ENCODE data around the gene MAP3K6.

The MAP3K6 gene, protein sequence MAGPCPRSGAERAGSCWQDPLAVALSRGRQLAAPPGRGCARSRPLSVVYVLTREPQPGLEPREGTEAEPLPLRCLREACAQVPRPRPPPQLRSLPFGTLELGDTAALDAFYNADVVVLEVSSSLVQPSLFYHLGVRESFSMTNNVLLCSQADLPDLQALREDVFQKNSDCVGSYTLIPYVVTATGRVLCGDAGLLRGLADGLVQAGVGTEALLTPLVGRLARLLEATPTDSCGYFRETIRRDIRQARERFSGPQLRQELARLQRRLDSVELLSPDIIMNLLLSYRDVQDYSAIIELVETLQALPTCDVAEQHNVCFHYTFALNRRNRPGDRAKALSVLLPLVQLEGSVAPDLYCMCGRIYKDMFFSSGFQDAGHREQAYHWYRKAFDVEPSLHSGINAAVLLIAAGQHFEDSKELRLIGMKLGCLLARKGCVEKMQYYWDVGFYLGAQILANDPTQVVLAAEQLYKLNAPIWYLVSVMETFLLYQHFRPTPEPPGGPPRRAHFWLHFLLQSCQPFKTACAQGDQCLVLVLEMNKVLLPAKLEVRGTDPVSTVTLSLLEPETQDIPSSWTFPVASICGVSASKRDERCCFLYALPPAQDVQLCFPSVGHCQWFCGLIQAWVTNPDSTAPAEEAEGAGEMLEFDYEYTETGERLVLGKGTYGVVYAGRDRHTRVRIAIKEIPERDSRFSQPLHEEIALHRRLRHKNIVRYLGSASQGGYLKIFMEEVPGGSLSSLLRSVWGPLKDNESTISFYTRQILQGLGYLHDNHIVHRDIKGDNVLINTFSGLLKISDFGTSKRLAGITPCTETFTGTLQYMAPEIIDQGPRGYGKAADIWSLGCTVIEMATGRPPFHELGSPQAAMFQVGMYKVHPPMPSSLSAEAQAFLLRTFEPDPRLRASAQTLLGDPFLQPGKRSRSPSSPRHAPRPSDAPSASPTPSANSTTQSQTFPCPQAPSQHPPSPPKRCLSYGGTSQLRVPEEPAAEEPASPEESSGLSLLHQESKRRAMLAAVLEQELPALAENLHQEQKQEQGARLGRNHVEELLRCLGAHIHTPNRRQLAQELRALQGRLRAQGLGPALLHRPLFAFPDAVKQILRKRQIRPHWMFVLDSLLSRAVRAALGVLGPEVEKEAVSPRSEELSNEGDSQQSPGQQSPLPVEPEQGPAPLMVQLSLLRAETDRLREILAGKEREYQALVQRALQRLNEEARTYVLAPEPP (N-terminal part only)

DNA sequence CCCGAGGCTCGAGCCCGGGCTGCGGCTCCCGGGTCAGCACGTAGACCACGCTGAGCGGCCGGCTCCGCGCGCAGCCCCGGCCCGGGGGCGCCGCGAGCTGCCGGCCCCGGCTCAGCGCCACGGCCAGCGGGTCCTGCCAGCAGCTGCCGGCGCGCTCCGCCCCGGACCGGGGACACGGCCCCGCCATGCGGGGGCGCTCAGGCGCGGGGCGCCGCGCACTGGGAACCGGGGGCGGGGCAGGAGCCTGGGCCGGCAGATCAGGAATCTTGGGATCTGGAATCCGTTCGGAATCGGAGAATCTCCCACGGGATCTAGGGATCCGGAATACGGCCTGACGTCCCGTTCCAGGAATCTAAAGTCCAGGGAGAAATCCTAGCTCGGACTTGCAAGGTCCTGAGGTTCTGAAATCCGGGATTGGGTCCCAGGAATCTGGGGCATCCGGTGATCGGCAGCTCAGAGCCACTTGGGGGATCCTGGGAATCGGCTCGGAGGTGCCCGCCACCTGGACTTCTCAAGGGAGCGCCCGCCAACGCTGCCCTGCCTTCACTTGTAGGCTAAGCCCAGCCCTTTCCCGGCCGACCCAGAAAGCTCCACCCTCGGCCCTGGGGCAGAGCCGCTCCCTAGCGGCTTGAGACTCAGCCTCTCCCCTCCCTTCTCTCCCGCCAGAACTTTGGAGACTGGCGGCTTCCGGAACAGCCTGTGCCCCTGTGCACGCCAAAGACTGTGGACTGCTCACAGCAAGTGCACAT, at the start of gene MAP3K6:
Gene MAP3K6, minus strand, starts transcription at position 551 of the 749 bp plus-strand sequence. Its CDS starts 364 bp downstream, at position 187.
- peak within 1 kb of the TSS; percentile 68 for H3K4me3 ChIP-seq (ENCODE audit: low read depth, low read length)
- peak; percentile 86 for DNase-seq
- peak within 1 kb of the TSS; percentile 88 for H3K27ac ChIP-seq
- 0 out of 2 replicates have a peak, but pooled peaks cover 3% of the 10 kb centered on the region for H3K36me3 ChIP-seq
- H3K9me3 ChIP-seq (ENCODE audit: severe bottlenecking), result no peaks in the 10 kb centered on the region
- H3K27me3 ChIP-seq (ENCODE audit: insufficient read depth, low read depth, severe bottlenecking), result no peaks in the 10 kb centered on the region
- TF ChIP-seq, protein P1, sequence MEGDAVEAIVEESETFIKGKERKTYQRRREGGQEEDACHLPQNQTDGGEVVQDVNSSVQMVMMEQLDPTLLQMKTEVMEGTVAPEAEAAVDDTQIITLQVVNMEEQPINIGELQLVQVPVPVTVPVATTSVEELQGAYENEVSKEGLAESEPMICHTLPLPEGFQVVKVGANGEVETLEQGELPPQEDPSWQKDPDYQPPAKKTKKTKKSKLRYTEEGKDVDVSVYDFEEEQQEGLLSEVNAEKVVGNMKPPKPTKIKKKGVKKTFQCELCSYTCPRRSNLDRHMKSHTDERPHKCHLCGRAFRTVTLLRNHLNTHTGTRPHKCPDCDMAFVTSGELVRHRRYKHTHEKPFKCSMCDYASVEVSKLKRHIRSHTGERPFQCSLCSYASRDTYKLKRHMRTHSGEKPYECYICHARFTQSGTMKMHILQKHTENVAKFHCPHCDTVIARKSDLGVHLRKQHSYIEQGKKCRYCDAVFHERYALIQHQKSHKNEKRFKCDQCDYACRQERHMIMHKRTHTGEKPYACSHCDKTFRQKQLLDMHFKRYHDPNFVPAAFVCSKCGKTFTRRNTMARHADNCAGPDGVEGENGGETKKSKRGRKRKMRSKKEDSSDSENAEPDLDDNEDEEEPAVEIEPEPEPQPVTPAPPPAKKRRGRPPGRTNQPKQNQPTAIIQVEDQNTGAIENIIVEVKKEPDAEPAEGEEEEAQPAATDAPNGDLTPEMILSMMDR (IDR thresholded peaks at IDR 0.05; ENCODE audit: low read depth, low read length), result peak; percentile 40

DNA sequence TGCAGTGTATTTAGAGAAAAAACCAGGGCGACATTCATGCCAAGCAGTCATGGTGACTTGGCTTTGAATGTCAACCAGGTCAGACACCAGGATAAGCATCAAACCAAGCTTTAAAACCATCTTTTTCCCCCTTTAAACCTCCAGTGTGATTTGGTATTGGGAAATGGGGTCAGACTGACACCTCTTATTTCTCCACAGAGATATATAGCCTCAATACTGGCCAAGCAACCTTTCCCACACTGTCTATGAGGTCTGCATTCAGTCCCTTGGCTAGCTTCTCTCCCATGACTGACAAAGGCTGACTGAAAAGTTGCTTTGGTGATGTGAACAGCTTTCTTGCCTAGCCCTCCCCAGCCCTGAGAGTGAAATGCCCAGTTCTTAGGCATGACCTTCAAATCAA, 47.3 kb upstream of the MAP3K6 start:
- H3K36me3 ChIP-seq, result peaks cover 80% of the 10 kb centered on the region
- DNase-seq, result no peak
- no peak overlapping the region for H3K27ac ChIP-seq
- TF ChIP-seq, protein P1 (IDR thresholded peaks at IDR 0.05; ENCODE audit: low read depth, low read length), result no peak
- no peaks in the 10 kb centered on the region for H3K27me3 ChIP-seq (ENCODE audit: insufficient read depth, low read depth, severe bottlenecking)
- H3K4me3 ChIP-seq (ENCODE audit: low read depth, low read length), result no peak overlapping the region
- no peaks in the 10 kb centered on the region for H3K9me3 ChIP-seq (ENCODE audit: severe bottlenecking)

DNA sequence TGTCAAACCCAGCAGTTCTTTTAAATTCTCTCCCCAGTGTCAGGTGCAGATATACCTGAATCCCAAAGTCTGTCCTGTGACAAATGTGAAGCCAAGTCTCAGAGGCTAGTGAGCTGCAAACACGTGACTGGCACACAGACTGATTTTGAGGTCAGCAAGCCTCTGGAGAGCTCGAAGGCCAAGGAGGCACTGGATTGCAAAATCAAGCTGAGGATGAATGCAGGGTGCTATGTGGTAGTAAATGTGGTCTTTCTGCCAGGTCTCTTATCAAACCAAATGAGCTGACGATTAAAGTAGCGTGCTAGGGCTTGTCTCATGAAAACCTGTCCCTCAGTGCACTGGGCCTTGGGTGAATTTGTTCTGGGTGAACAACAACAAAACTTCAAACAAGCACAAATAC, 46.2 kb upstream of the MAP3K6 start:
- Histone ChIP-seq H3K9me3 (ENCODE audit: severe bottlenecking) (no peaks in the 10 kb centered on the region), H3K27ac (no peak overlapping the region), H3K36me3 (peaks cover 83% of the 10 kb centered on the region), H3K27me3 (ENCODE audit: insufficient read depth, low read depth, severe bottlenecking) (no peaks in the 10 kb centered on the region), H3K4me3 (ENCODE audit: low read depth, low read length) (no peak overlapping the region)
- DNase-seq, result no peak
- TF ChIP-seq, protein P1 (IDR thresholded peaks at IDR 0.05; ENCODE audit: low read depth, low read length), result no peak

DNA sequence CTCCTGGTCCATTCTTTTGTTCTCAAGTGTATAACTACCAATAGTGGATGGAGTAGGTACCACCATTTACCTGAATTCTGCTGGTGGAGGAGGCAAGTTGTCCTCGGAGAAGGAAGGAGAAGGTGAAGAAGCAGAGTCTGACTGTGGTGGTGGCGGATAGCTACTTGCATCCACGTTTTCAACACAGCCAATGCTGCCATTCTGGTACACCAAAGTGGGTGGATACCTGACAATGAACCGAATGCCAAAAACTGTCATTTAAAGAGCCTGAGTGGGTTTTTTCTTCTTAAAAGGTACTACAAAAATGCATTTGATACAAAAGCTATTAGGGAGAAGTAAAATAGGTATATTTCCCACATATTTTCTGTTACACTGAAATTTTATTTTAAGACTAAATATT, 45.7 kb upstream of the MAP3K6 start:
- no peak for DNase-seq
- peaks cover 83% of the 10 kb centered on the region for H3K36me3 ChIP-seq

More for the DNA sequence above, 45.7 kb upstream of the MAP3K6 start:
- H3K9me3 ChIP-seq (ENCODE audit: severe bottlenecking), result no peaks in the 10 kb centered on the region
- H3K4me3 ChIP-seq (ENCODE audit: low read depth, low read length), result no peak overlapping the region
- no peaks in the 10 kb centered on the region for H3K27me3 ChIP-seq (ENCODE audit: insufficient read depth, low read depth, severe bottlenecking)
- H3K27ac ChIP-seq, result no peak overlapping the region
- TF ChIP-seq, protein P1 (IDR thresholded peaks at IDR 0.05; ENCODE audit: low read depth, low read length), result no peak
